K562 (cell line): ENCODE measurements around the gene PDE9A. TPM values are rescaled to one million over a fixed set of nuclear protein-coding genes. Genes with fewer than 3 reads are reported as not detected.

Experiments used
- ATAC-seq: fragments of 200-7000 bp; cut with Tn5 transposase; 3 replicates; pipeline ENCODE4 v1.9.1; 2020; ENCODE audit warnings: moderate library complexity
- BruUV-seq: library from RNA; stranded (reverse); fragments of 400-500 nt; replicated peaks from 2 replicates; lab custom pipeline; 2021; lab: Mats Ljungman, UMichigan
- CTCF ChIA-PET: fragments of 300-600 bp; formaldehyde crosslinking; extraction: SDS; loops from one replicate; lab custom pipeline; 2021; ENCODE audit warnings: low intra/inter-chr PET ratio; lab: Yijun Ruan, JAX
- POLR2A ChIA-PET: fragments of 300-600, 350-650 bp; sonication (Branson Sonifier 250); formaldehyde crosslinking; extraction: SDS; loops from one replicate; lab custom pipeline; 2021; ENCODE audit warnings: antibody characterized with exemption, inconsistent platforms; lab: Yijun Ruan, JAX
- DNase-seq, 4 experiments: peaks; one replicate each; pipeline versions ENCODE4 v3.0.0 to v3.0.0-alpha.2; 2011 to 2018; ENCODE audit warnings: low spot score in 3 of 4, mixed read lengths in 3 of 4; ENCODE audit errors: extremely low read depth in 1 of 4
- FAIRE-seq: peaks from 2 replicates; lab custom pipeline; 2011; peaks lifted over from hg19 to GRCh38; lab: Jason Lieb, UNC
- H2AFZ ChIP-seq: 2 replicates; pipeline ENCODE4 v1.6.0; 2011; ENCODE audit warnings: low read depth, low read length, control low read depth, inconsistent platforms
- H3K27ac ChIP-seq: fragments of 200-600 bp; 3 replicates; pipeline ENCODE4 v1.8.0; 2011; ENCODE audit warnings: low read depth, mild to moderate bottlenecking, control low read depth, inconsistent platforms, low read length, moderate library complexity, mixed read lengths; ENCODE audit errors: extremely low read depth
- H3K27me3 ChIP-seq, 2 experiments: fragments of 300-600 bp in 1 of 2; 2 replicates in 1 of 2; 3 replicates in 1 of 2; pipeline versions ENCODE4 v1.6.0 to v1.8.0; 2011; ENCODE audit warnings: inconsistent platforms in 2 of 2, low read length in 2 of 2, mild to moderate bottlenecking in 1 of 2, mixed read lengths in 1 of 2, moderate library complexity in 1 of 2; ENCODE audit not compliant: control insufficient read depth in 2 of 2, insufficient read depth in 2 of 2
- H3K36me3 ChIP-seq: fragments of 300-600 bp; 3 replicates; pipeline ENCODE4 v1.8.0; 2011; ENCODE audit warnings: mild to moderate bottlenecking, low read length, inconsistent platforms; ENCODE audit not compliant: control insufficient read depth, insufficient read depth
- H3K4me1 ChIP-seq, 2 experiments: fragments of 200-600 bp in 1 of 2; replicated peaks in 1 of 2; 2 replicates in 1 of 2; 3 replicates in 1 of 2; pipeline versions ENCODE4 v1.5.1 to v1.8.0; 2011; ENCODE audit warnings: inconsistent platforms in 2 of 2, low read length in 2 of 2, mild to moderate bottlenecking in 1 of 2, mixed read lengths in 1 of 2, moderate library complexity in 1 of 2; ENCODE audit not compliant: control insufficient read depth in 2 of 2, insufficient read depth in 2 of 2
- H3K4me2 ChIP-seq: 2 replicates; pipeline ENCODE4 v1.6.1; 2011; ENCODE audit warnings: low read length, control low read depth, inconsistent platforms, mixed read lengths; ENCODE audit not compliant: insufficient read depth
- H3K4me3 ChIP-seq: fragments of 200-600 bp; sonication (generic), shearing (Covaris generic); 2 replicates; pipeline ENCODE4 v1.5.1; 2016; ENCODE audit warnings: control low read depth, inconsistent platforms
- H3K79me2 ChIP-seq: fragments of 200-600 bp; 3 replicates; pipeline ENCODE4 v1.8.0; 2011; ENCODE audit warnings: low read length, inconsistent platforms; ENCODE audit not compliant: control insufficient read depth, insufficient read depth
- H3K9ac ChIP-seq, 2 experiments: 2 replicates each; pipeline versions ENCODE4 v1.6.0 to v1.6.1; 2011; ENCODE audit warnings: low read depth in 2 of 2, low read length in 2 of 2, control low read depth in 1 of 2, inconsistent platforms in 1 of 2, mild to moderate bottlenecking in 1 of 2, mixed read lengths in 1 of 2; ENCODE audit not compliant: insufficient read depth in 1 of 2
- H3K9me1 ChIP-seq: one replicate; pipeline ENCODE4 v1.6.0; 2011; ENCODE audit warnings: inconsistent platforms, mild to moderate bottlenecking, low read length, moderate library complexity; ENCODE audit not compliant: control insufficient read depth, insufficient read depth
- H3K9me3 ChIP-seq: replicated peaks from 2 replicates; pipeline ENCODE4 v1.5.1; 2011; ENCODE audit warnings: low read depth, low read length, inconsistent platforms; ENCODE audit not compliant: control insufficient read depth, insufficient read depth
- H4K20me1 ChIP-seq: replicated peaks from 2 replicates; pipeline ENCODE4 v1.6.1; 2011; ENCODE audit warnings: low read length, inconsistent platforms, mixed read lengths; ENCODE audit not compliant: control insufficient read depth, insufficient read depth
- CEBPB ChIP-seq: fragments of 450-650 bp; IDR thresholded peaks from 2 replicates; pipeline ENCODE4 v1.6.1; 2016; ENCODE audit warnings: missing genetic modification characterization, missing compliant biosample characterization
- CEBPG ChIP-seq, 3 experiments: fragments of 200-800 bp in 1 of 3; sonication (Bioruptor generic) in 1 of 3; sonication (generic) in 1 of 3; formaldehyde crosslinking in 1 of 3; IDR thresholded peaks in 2 of 3; conservative IDR thresholded peaks in 1 of 3; 2 replicates each; pipeline versions ENCODE4 v1.6.1 to v1.8.0; 2016 to 2022; ENCODE audit warnings: missing compliant biosample characterization in 2 of 3, missing genetic modification characterization in 2 of 3, mild to moderate bottlenecking in 1 of 3, missing genetic modification reagents in 1 of 3
- CTBP1 ChIP-seq: fragments of 450-650 bp; IDR thresholded peaks from 2 replicates; pipeline ENCODE4 v1.6.1; 2016; ENCODE audit warnings: borderline replicate concordance
- EP300 ChIP-seq: IDR thresholded peaks from 2 replicates; pipeline ENCODE4 v1.6.1; 2012; ENCODE audit warnings: low read length, improper control_type of control experiment
- FOXP1 ChIP-seq: sonication (generic); formaldehyde crosslinking; IDR thresholded peaks from 2 replicates; pipeline ENCODE4 v1.8.0; 2022; ENCODE audit warnings: mild to moderate bottlenecking, missing genetic modification reagents
- GATA2 ChIP-seq: sonication (generic); formaldehyde crosslinking; IDR thresholded peaks from 2 replicates; pipeline ENCODE4 v1.4.0; 2020; ENCODE audit warnings: mild to moderate bottlenecking, missing genetic modification reagents
- IRF9 ChIP-seq: fragments of 450-650 bp; IDR thresholded peaks from 2 replicates; pipeline ENCODE4 v1.6.1; 2016; ENCODE audit warnings: missing biosample characterization, missing genetic modification characterization
- KAT7 ChIP-seq: sonication (generic); formaldehyde crosslinking; IDR thresholded peaks from 2 replicates; pipeline ENCODE4 v1.8.0; 2022; ENCODE audit warnings: missing genetic modification reagents, mild to moderate bottlenecking, borderline replicate concordance
- MEIS2 ChIP-seq: fragments of 450-650 bp; IDR thresholded peaks from 2 replicates; pipeline ENCODE4 v1.6.1; 2014; ENCODE audit warnings: mild to moderate bottlenecking; ENCODE audit not compliant: partially characterized antibody
- USF1 ChIP-seq: sonication (generic); formaldehyde crosslinking; IDR thresholded peaks from 2 replicates; pipeline ENCODE4 v1.9.0; 2022; ENCODE audit warnings: mild to moderate bottlenecking, missing genetic modification reagents
- YBX1 ChIP-seq: fragments of 450-650 bp; IDR thresholded peaks from 2 replicates; pipeline ENCODE4 v1.7.1; 2016; ENCODE audit warnings: mild to moderate bottlenecking
- ZBTB7A ChIP-seq: IDR thresholded peaks from 2 replicates; pipeline ENCODE4 v1.6.1; 2011; ENCODE audit warnings: low read depth, mild to moderate bottlenecking, low read length, moderate library complexity, borderline replicate concordance; ENCODE audit not compliant: control insufficient read depth
- ZFP36 ChIP-seq: fragments of 150-350 bp; IDR thresholded peaks from 2 replicates; pipeline ENCODE4 v1.6.1; 2018; ENCODE audit warnings: low read length, low read depth; ENCODE audit not compliant: partially characterized antibody
- ZNF143 ChIP-seq: sonication (generic); formaldehyde crosslinking; IDR thresholded peaks from 2 replicates; pipeline ENCODE4 v1.9.0; 2022; ENCODE audit warnings: mild to moderate bottlenecking, missing genetic modification reagents
- ZNF511 ChIP-seq: sonication (generic); formaldehyde crosslinking; IDR thresholded peaks from 2 replicates; pipeline ENCODE4 v1.8.0; 2022; ENCODE audit warnings: mild to moderate bottlenecking, missing genetic modification reagents
- WGBS: fragments of 100-300 bp; shearing (Covaris generic); methylation state at CpG from one replicate; pipeline ENCODE4 v1.1.6; 2016; ENCODE audit warnings: low coverage, mixed read lengths; ENCODE audit not compliant: insufficient coverage; ENCODE audit errors: missing lambda C conversion rate; 5-methylcytosine and 5-hydroxymethylcytosine counted together
- in situ Hi-C: fragments of 300-500 bp; cut with MboI; formaldehyde crosslinking; loops from 4 replicates; pipeline ENCODE4 v1.15.0; 2018; ENCODE audit warnings: inconsistent platforms, mixed read lengths
- intact Hi-C: fragments of 100-400 bp; cut with micrococcal nuclease; formaldehyde crosslinking; loops from 2 replicates; pipeline ENCODE4 v1.14.2; 2022
- polyA plus RNA-seq, 8 experiments: library from polyadenylated mRNA; depleted of rRNA in 4 of 8; stranded (reverse) in 5 of 8; unstranded in 3 of 8; fragments of >200 nt; fragmentation: Nextera tagmentation in 2 of 8; fragmentation: Illumina TruSeq in 1 of 8; extraction: Ambion mirVana in 2 of 8; extraction: Trizol in 1 of 8; gene quantifications; 2 replicates each; pipeline versions ENCODE4 v1.2.1 to v1.2.3, GENCODE V29; 2011 to 2014; ENCODE audit warnings: inconsistent platforms in 1 of 8, missing spikeins in 1 of 8
- total RNA-seq, 7 experiments: library from RNA; depleted of rRNA in 6 of 7; stranded (reverse); fragments of >200 nt in 6 of 7; fragmentation: Illumina TruSeq in 2 of 7; extraction: Trizol in 2 of 7; gene quantifications; 2 replicates each; pipeline versions ENCODE4 v1.2.1 to v1.2.3, GENCODE V29; 2011 to 2021; ENCODE audit warnings: low replicate concordance in 1 of 7

Gene PDE9A
- total and polyA plus RNA-seq, 9 of the 15 experiments (the other 6 are each of a cell fraction or from before 2014, with no cell fraction given): 0.07 to 0.27 TPM; not detected in 7

GRCh38 chr21:42614811-42615351 is 38.5 kb upstream of the PDE9A start:
- ChIA-PET CTCF (no interaction called here), POLR2A (interaction anchor here (0.5 to 1.0 kb wide), 5 partner anchors 21 to 426 kb away, joined by 3 to 6 read pairs (median 4); no protein-coding TSS in a partner anchor)
- Histone ChIP-seq H3K27me3 (peaks cover 28 to 60% of the 10 kb centered on the region in 2 experiments), H3K4me3 (no peak overlapping the region), H3K36me3 (no peaks in the 10 kb centered on the region), H3K4me2 (peak overlapping the region; percentile 15; the same call in 1 of the 2 replicates), H3K79me2 (no peaks in the 10 kb centered on the region), H3K27ac (no peak overlapping the region), H3K9ac (no peak overlapping the region), H3K9me1 (no peaks in the 10 kb centered on the region), H3K9me3 (no peaks in the 10 kb centered on the region), H2AFZ (no peak overlapping the region), H3K4me1 (peaks cover 3 to 18% of the 10 kb centered on the region in 2 experiments; a peak in 3 of 5 replicates), H4K20me1 (peaks cover 5% of the 10 kb centered on the region; the same call in 1 of the 2 replicates)
- intact Hi-C loops: no loop called here
- in situ Hi-C loops: no loop called here
- no peak for FAIRE-seq
- WGBS: 2% methylated on average over 14 of the region's 14 CpGs
- TF ChIP-seq ZBTB7A (no peak), ZNF143 (CRISPR knock-in tag) (0 out of 2 replicates have a peak, but pooled peaks have one; percentile 41), FOXP1 (peak; percentile 38; the same call in 1 of the 2 replicates), CEBPG (CRISPR knock-in tag; IDR thresholded peaks at IDR 0.05) (peak; percentile 92), CEBPG (tag; conservative IDR thresholded peaks at IDR 0.05 in 1 of 2, IDR thresholded peaks at IDR 0.05 in 1 of 2) (peak; percentile 84 to 91), ZFP36 (peak; percentile 15), MEIS2 (peak; percentile 23), USF1 (0 out of 2 replicates have a peak, but pooled peaks have one; percentile 10), CEBPB (tag) (peak; percentile 99), IRF9 (tag) (peak; percentile 71; the same call in 1 of the 2 replicates), ZNF511 (CRISPR knock-in tag) (0 out of 2 replicates have a peak, but pooled peaks have one; percentile 50), EP300 (no peak), KAT7 (CRISPR knock-in tag) (no peak), CTBP1 (peak; percentile 52; the same call in 1 of the 2 replicates), GATA2 (CRISPR knock-in tag) (peak; percentile 57; the same call in 1 of the 2 replicates), YBX1 (no peak)
- peak in 1 of 4 experiments; percentile 16 for DNase-seq
- peak; percentile 78 for ATAC-seq
- BruUV-seq: no TSS peak
